Hindlimb muscle (tissue), 1 donor: Measurements from ENCODE around the gene OR6N2. TPM values are rescaled to one million over a fixed set of nuclear protein-coding genes. Genes with fewer than 3 reads are reported as not detected.

Experiments used
- DNase-seq: peaks from one replicate; pipeline ENCODE4 v3.0.0-alpha.2; 2013
- polyA plus RNA-seq: library from polyadenylated mRNA; unstranded; fragments of 120-200 nt; gene quantifications from one replicate; pipeline ENCODE4 v1.2.1, GENCODE V29; 2013; ENCODE audit not compliant: insufficient read length

OR6N2 gene, protein sequence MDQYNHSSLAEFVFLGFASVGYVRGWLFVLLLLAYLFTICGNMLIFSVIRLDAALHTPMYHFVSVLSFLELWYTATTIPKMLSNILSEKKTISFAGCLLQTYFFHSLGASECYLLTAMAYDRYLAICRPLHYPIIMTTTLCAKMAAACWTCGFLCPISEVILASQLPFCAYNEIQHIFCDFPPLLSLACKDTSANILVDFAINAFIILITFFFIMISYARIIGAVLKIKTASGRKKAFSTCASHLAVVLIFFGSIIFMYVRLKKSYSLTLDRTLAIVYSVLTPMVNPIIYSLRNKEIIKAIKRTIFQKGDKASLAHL
- not detected for polyA plus RNA-seq

GRCh38 chr1:158781104-158781503, at the start of gene OR6N2:
TSS of gene OR6N2 (minus strand) at chr1:158781204. CDS start at chr1:158777635, 3,569 bp downstream.
- no peak for DNase-seq

DNA sequence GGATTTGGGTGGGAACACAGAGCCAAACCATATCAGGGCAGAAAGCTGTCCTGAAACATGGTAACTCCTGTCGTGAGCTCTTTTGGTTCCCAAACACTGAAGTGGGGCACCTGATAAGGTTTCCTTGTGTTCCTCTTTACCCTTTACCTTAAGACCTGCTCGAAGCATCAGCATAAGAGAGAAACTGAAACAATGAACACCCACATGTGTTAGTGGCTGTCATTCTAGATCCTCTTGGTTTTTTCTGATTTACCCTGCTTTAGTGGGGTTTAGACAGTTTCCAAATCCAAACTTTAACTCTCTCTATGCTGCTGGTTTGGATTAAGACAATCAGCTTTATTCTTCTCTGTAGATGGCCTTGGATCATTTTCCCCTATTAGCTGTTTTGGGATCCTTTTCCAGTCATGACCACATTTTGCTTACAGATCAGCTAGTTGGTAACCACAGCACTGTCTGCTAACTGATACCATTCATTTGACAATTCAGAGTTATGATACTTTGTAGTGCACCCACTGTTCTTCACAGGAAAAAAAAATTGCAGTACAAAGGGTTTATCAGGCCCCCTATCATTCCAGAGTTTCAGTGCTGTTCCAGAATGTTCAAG, 49.2 kb upstream of the OR6N2 start:
- no peak for DNase-seq

GRCh38 chr1:158821723-158822122, 40.7 kb upstream of the OR6N2 start:
- DNase-seq, result no peak

DNA sequence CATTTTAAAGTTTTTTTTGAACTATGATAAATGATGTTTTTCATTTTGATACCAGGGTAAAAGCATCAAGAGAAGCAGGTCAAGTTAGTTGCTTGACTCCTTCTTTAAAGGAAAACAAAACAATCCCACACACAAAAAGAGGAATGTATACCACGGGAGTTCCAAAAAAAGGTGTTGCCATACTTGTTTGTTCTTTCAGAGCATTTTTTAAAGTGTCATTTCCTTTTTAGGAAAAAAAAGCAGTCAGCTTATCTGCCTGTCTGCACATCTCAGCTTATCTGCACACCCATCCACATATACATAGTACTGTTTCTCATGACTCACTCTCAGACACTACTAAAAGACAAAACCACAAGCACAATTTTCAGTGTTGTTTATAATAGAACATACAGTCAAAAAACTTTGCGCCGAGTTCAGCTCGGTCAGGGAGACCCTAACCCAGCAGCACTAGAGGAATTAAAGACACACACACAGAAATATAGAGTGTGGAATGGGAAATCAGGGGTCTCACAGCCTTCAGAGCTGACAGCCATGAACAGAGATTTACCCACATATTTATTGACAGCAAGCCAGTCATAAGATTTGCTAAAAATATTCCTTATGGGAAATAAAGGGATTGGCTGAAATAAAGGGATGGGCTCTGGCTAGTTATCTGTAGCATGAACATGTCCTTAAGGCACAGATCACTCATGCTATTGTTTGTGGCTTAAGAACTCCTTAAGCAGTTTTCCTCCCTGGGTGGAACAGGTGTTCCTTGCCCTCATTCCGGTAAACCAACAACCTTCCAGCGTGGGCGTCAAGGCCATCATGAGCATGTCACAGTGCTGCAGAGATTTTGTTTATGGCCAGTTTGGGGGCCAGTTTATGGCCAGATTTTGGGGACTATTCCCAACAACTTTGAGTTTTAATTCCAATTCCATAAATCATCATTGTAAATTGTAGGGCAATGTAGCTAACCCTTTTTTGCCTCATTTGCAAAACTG, 38.7 kb upstream of the OR6N2 start:
- DNase-seq, result no peak

- no peak for DNase-seq
These were observed 38.0 kb upstream of the OR6N2 start for GRCh38 chr1:158818975-158819431.

DNA sequence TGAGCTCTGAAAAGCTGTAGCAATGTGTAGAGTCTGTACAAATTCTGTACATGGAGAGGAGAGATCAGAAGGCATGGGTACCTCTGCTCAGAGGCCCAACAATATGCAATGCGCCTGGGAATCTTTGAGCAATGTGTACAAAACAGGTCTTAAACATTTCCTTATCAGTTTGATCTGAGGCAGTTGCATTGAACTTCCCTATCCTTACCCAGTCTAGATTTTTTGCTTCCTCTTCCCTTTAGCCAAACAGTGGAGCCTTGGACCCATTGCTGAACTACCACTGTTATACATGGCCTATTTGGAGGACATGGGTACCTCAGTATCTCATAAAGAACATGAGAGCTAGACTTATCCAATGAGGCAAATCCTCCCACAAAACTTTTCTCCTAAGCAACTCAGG, 37.6 kb upstream of the OR6N2 start:
- DNase-seq, result no peak

DNA sequence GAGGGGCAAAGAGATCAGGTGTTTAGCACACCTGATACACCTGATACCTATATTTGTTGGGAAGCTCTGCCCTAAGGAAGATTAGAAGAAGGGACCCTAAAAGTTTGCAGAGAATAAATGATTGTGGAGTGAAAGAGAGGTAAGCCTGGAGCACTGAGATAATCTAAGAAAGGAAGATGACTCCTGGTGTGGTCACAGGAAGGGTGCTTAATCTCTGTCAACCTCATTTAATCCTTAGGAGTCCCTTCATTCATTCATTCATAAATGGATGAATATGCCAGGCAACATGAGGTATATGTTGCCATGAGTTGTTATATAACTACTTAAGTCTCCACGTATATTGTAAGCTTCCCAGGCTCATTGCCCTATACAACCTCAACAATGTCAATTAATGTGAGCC, 34.0 kb upstream of the OR6N2 start:
- no peak for DNase-seq

DNA sequence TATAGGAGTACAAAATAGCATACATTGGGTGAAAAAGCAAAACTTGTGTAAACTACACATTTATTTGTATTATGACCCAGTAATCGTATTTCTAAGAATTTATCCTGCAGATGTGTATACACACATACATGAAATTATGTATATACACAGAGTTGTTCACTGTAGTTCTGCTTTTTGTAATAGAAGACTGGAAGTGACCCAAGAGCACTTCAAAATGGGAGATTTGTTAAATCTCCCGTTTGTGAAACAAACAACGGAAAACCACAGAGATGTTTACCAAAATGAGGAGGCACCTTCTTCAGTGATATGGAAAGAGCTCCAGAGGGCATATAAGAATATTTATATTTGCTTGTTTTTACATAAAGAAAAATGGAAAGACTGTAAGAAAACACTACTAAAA, 32.2 kb upstream of the OR6N2 start:
- DNase-seq, result peak; percentile 7

DNA sequence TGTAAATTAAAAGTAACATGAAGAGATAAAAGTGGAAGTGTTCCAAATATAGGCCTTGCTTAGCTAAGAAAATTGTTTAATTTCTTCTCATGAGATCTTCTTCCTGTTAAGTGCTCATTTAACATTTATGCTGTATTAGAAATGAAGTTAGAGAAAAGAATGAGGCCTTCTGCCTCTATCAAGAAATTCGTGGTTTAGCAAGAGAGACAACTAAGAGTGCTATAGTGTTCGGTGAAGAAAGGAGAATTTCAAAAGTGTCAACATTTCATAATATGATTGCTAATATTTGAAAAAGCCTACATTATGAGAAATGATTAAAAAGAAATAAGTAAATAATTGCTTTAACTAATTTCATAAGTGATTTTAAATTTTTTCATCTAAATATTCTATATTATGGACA, 31.3 kb upstream of the OR6N2 start:
- no peak for DNase-seq

DNA sequence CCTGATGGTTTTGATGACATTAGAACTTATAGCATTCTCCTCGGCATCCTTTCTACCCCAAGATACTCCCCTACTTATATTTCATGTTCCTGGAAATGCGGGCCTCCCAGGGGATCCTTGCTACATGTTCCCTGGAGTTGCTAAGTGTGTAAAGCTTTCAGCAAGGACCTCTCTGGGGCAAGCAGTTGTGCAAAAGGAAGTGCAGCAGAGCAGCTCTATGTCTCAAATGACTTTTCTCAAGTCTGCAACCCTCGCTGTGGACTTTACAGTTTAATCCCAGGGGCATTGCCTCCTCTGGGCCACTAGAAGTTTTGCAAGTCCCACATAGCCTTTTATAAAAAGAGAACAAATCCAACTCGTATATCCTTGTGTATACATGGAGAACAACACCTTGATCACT, 29.3 kb upstream of the OR6N2 start:
- no peak for DNase-seq

DNA sequence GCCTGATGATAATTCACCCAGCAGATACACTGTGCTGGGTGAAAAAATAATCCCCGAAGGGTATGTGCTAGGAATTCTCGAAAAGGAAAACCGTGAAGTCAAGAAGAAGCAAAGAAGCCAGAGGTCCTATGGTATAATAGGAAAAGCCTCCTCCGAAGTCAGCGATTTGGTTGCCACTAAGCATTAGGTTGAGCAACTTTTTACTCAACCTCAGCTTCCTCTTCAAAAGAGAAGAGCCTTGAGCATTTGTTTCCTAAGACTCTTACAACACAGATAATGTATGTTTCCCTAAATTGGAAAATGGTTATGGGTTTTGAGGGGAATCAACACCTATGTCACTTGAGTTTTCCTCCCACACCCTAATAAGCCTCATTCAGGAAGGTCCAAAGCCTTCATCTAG, 28.9 kb upstream of the OR6N2 start:
- peak; percentile 11 for DNase-seq

DNA sequence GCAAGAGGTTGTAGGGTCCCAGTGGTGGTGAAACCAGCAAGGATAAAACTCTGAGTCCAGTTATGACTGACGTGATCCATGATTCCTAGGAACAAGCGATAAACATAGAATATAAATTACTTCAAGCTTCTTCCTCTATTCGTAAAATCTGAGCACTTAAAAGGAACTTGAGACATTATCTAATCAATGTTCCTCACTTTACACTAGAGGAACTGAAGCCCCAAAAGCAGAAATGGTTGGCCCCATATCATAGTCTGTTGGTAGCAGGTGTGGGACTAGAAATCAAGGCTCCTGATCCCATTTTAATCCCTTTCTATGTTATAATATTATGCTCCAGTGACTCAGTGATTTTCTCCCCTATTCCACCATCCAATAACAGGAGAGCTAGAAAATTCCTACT, 28.3 kb upstream of the OR6N2 start:
- no peak for DNase-seq

DNA sequence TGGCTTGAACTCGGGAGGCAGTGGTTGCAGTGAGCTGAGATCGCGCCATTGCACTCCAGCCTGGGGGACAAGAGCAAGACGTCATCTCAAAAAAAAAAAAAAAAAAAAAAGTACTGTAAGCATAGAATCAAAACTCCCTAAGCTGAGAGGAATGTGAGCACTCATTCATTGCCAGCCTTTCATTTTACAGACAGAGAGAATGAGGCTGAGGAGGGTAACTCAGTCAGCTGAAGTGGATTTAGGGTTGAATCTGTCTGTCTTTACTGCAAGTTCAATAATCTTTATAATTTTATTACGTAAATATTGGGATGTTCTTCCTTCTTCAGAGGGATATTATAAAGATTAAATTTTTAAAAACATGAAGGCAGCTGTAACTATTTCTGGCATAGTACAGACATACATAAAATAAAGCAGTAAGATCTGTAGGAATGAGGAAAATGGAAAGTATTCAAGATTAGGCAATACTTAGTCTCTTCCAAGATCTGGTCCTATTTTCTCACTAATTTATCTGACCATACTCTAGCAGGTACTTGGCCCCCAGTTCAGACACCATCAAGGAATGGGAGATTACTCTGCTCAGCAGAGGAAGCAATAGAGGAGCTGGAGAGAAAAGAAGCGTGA, 26.0 kb upstream of the OR6N2 start:
- DNase-seq, result no peak

- no peak for DNase-seq
These were observed 22.7 kb upstream of the OR6N2 start for GRCh38 chr1:158803678-158804077.

DNA sequence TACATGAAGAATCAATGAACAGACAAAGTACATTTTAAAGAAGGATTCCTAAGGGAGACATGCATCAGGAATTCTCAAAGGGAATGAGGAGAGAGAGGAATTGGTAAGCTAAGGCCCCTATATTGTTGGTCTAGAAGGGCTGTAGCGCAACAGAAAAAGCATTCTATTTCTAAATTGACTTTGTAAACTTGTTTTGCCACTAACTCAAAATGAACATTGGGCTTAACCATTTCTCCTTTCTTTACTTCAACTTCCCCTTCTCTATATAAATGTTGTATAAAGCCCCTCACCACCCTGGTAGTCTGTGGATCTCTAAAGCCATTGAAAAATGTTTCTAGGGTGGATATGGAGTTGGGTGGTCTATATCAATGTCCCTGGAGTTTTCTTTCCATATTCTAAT, 20.4 kb upstream of the OR6N2 start:
- no peak for DNase-seq

- DNase-seq, result no peak
These were observed 19.5 kb upstream of the OR6N2 start for GRCh38 chr1:158800526-158800925.

- DNase-seq, result no peak
These were observed 18.7 kb upstream of the OR6N2 start for GRCh38 chr1:158799689-158800088.

GRCh38 chr1:158798531-158798930, 17.5 kb upstream of the OR6N2 start:
- no peak for DNase-seq

- no peak for DNase-seq
These were observed 13.2 kb upstream of the OR6N2 start for GRCh38 chr1:158794247-158794646.

DNA sequence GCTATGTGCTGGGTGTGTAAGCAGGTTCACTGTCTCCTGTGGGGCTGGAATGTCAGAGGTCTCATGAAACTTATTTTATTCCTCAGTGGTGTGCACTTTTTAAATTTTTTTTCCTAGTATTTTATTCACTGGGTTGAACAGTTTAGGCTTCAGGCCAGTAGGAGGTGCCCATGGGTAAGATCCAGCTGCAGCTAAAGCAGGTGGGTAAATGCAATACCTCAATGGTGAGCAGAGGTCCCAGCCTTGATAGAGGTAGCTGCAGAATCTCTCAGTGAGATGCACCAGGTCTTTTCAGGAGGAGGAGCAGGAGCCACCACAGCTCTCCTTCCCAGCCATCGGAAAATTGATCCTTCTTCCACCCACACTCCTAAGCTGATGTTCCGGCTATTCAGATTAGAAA, 12.6 kb upstream of the OR6N2 start:
- no peak for DNase-seq

DNA sequence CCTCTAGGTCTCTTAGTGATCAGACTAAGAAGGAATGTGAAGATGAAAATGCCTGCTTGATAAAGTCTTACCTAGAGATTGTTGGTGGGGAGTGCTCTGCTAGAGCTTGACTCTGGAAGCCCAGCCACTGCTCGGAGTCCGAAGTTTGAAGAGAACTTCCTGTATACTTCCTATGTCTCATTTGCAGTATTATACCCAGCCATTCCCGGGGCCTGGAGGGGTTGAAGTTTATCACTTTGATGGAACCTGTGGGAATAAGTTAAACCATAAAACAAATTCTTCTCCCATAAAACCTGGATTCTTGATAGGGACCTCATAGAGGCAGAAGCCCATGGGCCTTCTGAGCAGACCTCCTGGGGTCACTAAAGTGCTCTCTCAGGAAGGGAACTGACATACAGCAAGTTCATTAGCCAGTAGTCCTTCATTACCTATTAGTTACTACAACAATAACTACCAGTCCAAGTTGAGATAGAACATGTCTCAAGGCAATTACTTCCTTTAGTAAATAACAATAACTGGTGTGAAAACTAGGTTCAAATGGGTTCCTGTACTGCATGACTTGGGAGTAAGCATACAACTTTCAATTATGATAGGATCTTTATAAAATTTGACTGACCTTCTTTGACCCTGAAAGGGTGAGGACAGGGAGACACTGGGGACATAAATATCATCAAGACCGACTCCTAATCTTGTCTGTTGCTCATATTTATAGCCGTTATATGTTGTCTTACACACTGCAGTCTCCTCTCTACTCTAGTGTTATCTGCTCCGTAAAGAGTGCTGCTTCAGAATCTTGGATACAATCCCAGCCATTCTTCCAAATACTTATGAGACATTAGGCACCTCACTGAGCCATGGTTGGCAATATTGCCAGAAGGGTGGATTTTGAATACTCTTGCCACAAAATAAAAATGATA, 8.8 kb downstream of the OR6N2 start, which contains the start of gene OR6N1:
TSS of gene OR6N1 (minus strand) at position 246 of the 917 bp plus-strand sequence. CDS start 5,513 bp downstream, outside the sequence.
- no peak for DNase-seq
